NB4 (cell line): ENCODE measurements around the gene WRAP73.

Experiments used
- CTCF ChIP-seq: IDR thresholded peaks from one replicate; pipeline ENCODE4 v1.5.1; 2012; ENCODE audit warnings: low read depth, low read length
- MAX ChIP-seq: IDR thresholded peaks from 2 replicates; pipeline ENCODE4 v1.6.1; 2011; ENCODE audit warnings: low read depth, low read length
- MYC ChIP-seq: IDR thresholded peaks from 2 replicates; pipeline ENCODE4 v1.6.1; 2011; ENCODE audit warnings: low read depth, low read length
- POLR2A ChIP-seq: IDR thresholded peaks from 2 replicates; pipeline ENCODE4 v1.6.1; 2011; ENCODE audit warnings: mild to moderate bottlenecking; ENCODE audit not compliant: insufficient read length; ENCODE audit errors: extremely low read depth

GRCh38 chr1:3677484-3677883 is 27.6 kb upstream of the WRAP73 start:
- TF ChIP-seq CTCF (no peak), MAX (peak; percentile 43; the same call in 1 of the 2 replicates), POLR2A (no peak), MYC (peak; percentile 4; the same call in 1 of the 2 replicates)
